Naive B cell (primary cell): ENCODE measurements around the gene THRB. TPM values are rescaled to one million over a fixed set of nuclear protein-coding genes. Genes with fewer than 3 reads are reported as not detected.

ENCODE experiments used
- ATAC-seq, 2 donors: fragments of 150-1000 bp; cut with Tn5 transposase; 2 replicates each; pipeline ENCODE4 v1.10.0; 2021; ENCODE audit warnings: low read depth in 2 of 2, mild to moderate bottlenecking in 2 of 2, moderate library complexity in 2 of 2
- DNase-seq: peaks from one replicate; pipeline ENCODE4 v3.0.0; 2022
- H3K27ac Mint-ChIP-seq, 6 donors: one replicate each; pipeline ENCODE4 v1.8.0; 2020 to 2022; ENCODE audit warnings: mild to moderate bottlenecking in 6 of 6, mixed read lengths in 6 of 6, moderate library complexity in 5 of 6, inconsistent platforms in 2 of 6
- H3K27me3 Mint-ChIP-seq, 3 donors: one replicate each; pipeline ENCODE4 v1.8.0; 2021 to 2022; ENCODE audit warnings: mixed read lengths in 3 of 3, mild to moderate bottlenecking in 1 of 3
- H3K36me3 Mint-ChIP-seq, 2 donors: one replicate each; pipeline ENCODE4 v1.8.0; 2020 to 2022; ENCODE audit warnings: mixed read lengths in 2 of 2, inconsistent platforms in 1 of 2, mild to moderate bottlenecking in 1 of 2
- H3K4me1 Mint-ChIP-seq, 3 donors: one replicate each; pipeline ENCODE4 v1.8.0; 2020 to 2022; ENCODE audit warnings: mixed read lengths in 3 of 3, inconsistent platforms in 1 of 3, mild to moderate bottlenecking in 1 of 3, moderate library complexity in 1 of 3
- H3K4me3 Mint-ChIP-seq, 8 donors: one replicate each; pipeline ENCODE4 v1.8.0; 2020 to 2022; ENCODE audit warnings: mild to moderate bottlenecking in 8 of 8, mixed read lengths in 8 of 8, moderate library complexity in 8 of 8, inconsistent platforms in 2 of 8
- H3K9me3 Mint-ChIP-seq, 7 donors: one replicate each; pipeline ENCODE4 v1.8.0; 2020 to 2022; ENCODE audit warnings: mixed read lengths in 7 of 7, mild to moderate bottlenecking in 5 of 7, inconsistent platforms in 2 of 7, moderate library complexity in 1 of 7
- polyA plus RNA-seq, 6 donors: library from polyadenylated mRNA; unstranded; fragments of 300-500 nt; fragmentation: Illumina TruSeq; gene quantifications; one replicate each; pipeline ENCODE4 v1.2.3, GENCODE V29; 2021; ENCODE audit warnings: low read depth in 6 of 6

THRB gene
- polyA plus RNA-seq, 6 donors from 2014 or later = 0.38 to 5.1 (median 1.8) TPM

DNA sequence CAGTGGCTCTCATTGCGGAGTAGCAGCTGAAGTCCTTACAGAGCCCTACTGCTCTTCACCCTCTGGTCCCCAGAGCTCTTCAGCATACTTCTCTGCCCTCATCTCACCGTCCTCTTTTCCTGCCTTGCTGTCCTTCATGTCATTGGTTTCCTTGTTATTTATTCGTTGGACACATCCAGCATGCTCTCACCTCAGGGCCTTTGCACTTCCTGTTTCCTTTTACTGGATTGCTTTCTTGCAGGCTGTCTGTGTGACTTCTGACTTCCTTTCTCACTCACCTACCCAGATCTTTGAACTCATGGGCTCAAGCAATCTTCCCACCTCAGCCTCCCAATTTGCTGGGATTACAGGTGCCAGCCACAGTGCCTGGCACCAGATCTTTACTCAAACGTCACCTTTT lies 422.5 kb downstream of the THRB start:
- H3K27me3 Mint-ChIP-seq = no peaks in the 10 kb centered on the region
- peaks cover 4 to 14% (median 10%) of the 10 kb centered on the region in 7 donors for H3K9me3 Mint-ChIP-seq
- H3K4me3 Mint-ChIP-seq = no peak overlapping the region
- peaks cover 0 to under 1% of the 10 kb centered on the region in 2 donors for H3K36me3 Mint-ChIP-seq
- peak overlapping the region in 1 of 6 donors; percentile 58 for H3K27ac Mint-ChIP-seq
- DNase-seq (no peak), ATAC-seq (no peak)
- H3K4me1 Mint-ChIP-seq = no peaks in the 10 kb centered on the region

DNA sequence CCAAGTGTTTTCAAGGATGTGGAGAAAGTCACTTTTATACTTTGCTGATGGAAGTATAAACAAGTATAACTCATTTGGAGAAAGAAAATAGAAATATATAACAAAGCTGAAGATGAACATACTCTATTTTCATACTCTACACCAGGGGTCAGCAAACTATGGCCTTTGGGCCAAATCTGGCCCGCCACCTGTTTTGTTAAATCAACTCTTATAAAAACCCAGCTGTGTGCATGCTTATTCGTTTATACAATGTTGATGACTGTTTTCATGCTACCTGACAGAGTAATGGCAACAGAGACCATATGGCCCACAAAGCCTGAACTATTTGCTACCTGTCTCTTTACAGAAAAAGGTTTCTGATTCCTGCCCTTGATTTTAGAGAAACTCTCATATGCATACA lies 425.6 kb downstream of the THRB start:
- Mint-ChIP-seq H3K36me3 (no peaks in the 10 kb centered on the region), H3K9me3 (peaks cover 0 to 5% (median 0%) of the 10 kb centered on the region in 7 donors), H3K27me3 (no peaks in the 10 kb centered on the region), H3K4me1 (no peaks in the 10 kb centered on the region), H3K4me3 (no peak overlapping the region), H3K27ac (no peak overlapping the region)
- no peak for ATAC-seq
- no peak for DNase-seq

DNA sequence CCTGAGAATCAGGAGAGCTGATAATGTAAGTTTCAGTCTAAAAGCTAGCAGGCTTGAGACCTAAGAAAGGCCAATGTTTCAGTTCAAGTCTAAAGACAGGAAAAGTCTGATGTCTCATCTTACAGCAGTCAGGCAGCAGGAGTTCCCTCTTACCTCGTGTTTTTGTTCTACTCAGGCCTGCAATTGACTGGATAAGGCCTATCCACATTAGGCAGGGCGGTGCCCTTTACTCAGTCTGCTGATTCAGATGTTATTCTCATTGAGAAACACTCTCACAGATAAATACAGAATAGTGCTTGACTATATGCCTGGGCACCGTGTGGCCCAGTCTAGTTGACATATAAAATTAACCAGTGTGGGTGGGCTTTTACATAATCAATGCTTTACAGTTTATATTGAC lies 427.2 kb downstream of the THRB start:
- no peaks in the 10 kb centered on the region for H3K36me3 Mint-ChIP-seq
- no peak overlapping the region for H3K27ac Mint-ChIP-seq
- H3K4me1 Mint-ChIP-seq = no peaks in the 10 kb centered on the region
- no peak for ATAC-seq
- DNase-seq = no peak
- H3K9me3 Mint-ChIP-seq = peaks cover 0 to 5% (median 0%) of the 10 kb centered on the region in 7 donors
- H3K27me3 Mint-ChIP-seq = no peaks in the 10 kb centered on the region
- H3K4me3 Mint-ChIP-seq = no peak overlapping the region
